Measurements from ENCODE around the gene KPNB1. TPM values are rescaled to one million over a fixed set of nuclear protein-coding genes. Genes with fewer than 3 reads are reported as not detected.

KPNB1 gene
- total and polyA plus RNA-seq, 10 of the 15 experiments (the other 5 are each of a cell fraction or from before 2014, with no cell fraction given): 67.8 to 525 (median 246) TPM

DNA sequence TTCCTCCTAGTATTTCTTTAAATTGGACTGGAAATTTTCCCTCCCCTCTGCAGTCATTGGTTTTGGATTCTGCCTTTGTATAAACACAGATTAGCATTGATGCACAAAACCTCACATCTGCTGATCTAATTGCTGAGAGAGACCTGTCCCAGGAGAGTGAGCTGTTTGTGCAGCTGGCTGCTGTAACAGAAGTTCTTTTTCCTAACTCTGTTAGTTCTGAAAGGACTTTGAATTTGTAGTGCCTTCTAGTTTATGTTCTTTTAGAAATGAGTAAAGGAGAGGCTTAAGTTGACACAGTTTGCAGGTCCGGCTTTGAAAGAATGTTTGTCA is 45.2 kb upstream of the KPNB1 start (continued):
- TF ChIP-seq ZNF24 (IDR thresholded peaks at IDR 0.05) (no peak), CHD4 (IDR thresholded peaks at IDR 0.05) (no peak)
- TF ChIP-seq, protein P1, sequence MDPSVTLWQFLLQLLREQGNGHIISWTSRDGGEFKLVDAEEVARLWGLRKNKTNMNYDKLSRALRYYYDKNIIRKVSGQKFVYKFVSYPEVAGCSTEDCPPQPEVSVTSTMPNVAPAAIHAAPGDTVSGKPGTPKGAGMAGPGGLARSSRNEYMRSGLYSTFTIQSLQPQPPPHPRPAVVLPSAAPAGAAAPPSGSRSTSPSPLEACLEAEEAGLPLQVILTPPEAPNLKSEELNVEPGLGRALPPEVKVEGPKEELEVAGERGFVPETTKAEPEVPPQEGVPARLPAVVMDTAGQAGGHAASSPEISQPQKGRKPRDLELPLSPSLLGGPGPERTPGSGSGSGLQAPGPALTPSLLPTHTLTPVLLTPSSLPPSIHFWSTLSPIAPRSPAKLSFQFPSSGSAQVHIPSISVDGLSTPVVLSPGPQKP (IDR thresholded peaks at IDR 0.05; ENCODE audit: low read depth, low read length): no peak

DNA sequence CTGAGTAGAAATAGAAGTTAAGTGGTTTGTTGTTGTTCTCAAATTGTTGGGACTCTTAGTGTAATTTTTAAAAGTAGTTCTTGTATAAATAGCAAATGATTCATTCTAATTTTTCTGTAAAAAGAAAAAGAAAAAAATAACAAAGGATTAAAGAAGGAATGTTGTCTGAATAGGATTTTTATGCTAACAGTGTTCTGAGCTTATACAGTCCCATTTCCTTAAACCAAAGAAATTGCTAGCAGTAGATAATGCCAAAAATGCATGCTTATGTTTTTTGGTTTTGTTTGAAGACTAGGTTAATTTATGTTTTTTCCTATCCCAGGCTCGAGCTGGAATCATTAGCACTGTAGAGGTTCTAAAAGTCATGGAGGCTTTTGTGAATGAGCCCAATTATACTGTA is 44.7 kb upstream of the KPNB1 start:
- no peaks in the 10 kb centered on the region for H3K4me1 ChIP-seq (ENCODE audit: control insufficient read depth, insufficient read depth, low read length)
- no peaks in the 10 kb centered on the region for H3K79me2 ChIP-seq (ENCODE audit: control insufficient read depth, insufficient read depth, low read length)
- H3K9me3 ChIP-seq (replicated peaks; ENCODE audit: control insufficient read depth, insufficient read depth, low read length): no peaks in the 10 kb centered on the region
- no peak for ATAC-seq
- TF ChIP-seq, protein P2, sequence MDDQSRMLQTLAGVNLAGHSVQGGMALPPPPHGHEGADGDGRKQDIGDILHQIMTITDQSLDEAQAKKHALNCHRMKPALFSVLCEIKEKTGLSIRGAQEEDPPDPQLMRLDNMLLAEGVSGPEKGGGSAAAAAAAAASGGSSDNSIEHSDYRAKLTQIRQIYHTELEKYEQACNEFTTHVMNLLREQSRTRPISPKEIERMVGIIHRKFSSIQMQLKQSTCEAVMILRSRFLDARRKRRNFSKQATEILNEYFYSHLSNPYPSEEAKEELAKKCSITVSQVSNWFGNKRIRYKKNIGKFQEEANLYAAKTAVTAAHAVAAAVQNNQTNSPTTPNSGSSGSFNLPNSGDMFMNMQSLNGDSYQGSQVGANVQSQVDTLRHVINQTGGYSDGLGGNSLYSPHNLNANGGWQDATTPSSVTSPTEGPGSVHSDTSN (IDR thresholded peaks at IDR 0.05; ENCODE audit: insufficient replicate concordance, low read depth, low read length): no peak
- no peak for TF ChIP-seq SREBF2 (IDR thresholded peaks at IDR 0.05; ENCODE audit: low read length)
- TF ChIP-seq IKZF1 (conservative IDR thresholded peaks at IDR 0.05): no peak
- TF ChIP-seq POLR2AphosphoS2 (IDR thresholded peaks at IDR 0.05; ENCODE audit: low read depth, low read length): no peak
- TF ChIP-seq, protein P3, sequence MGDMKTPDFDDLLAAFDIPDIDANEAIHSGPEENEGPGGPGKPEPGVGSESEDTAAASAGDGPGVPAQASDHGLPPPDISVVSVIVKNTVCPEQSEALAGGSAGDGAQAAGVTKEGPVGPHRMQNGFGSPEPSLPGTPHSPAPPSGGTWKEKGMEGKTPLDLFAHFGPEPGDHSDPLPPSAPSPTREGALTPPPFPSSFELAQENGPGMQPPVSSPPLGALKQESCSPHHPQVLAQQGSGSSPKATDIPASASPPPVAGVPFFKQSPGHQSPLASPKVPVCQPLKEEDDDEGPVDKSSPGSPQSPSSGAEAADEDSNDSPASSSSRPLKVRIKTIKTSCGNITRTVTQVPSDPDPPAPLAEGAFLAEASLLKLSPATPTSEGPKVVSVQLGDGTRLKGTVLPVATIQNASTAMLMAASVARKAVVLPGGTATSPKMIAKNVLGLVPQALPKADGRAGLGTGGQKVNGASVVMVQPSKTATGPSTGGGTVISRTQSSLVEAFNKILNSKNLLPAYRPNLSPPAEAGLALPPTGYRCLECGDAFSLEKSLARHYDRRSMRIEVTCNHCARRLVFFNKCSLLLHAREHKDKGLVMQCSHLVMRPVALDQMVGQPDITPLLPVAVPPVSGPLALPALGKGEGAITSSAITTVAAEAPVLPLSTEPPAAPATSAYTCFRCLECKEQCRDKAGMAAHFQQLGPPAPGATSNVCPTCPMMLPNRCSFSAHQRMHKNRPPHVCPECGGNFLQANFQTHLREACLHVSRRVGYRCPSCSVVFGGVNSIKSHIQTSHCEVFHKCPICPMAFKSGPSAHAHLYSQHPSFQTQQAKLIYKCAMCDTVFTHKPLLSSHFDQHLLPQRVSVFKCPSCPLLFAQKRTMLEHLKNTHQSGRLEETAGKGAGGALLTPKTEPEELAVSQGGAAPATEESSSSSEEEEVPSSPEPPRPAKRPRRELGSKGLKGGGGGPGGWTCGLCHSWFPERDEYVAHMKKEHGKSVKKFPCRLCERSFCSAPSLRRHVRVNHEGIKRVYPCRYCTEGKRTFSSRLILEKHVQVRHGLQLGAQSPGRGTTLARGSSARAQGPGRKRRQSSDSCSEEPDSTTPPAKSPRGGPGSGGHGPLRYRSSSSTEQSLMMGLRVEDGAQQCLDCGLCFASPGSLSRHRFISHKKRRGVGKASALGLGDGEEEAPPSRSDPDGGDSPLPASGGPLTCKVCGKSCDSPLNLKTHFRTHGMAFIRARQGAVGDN (IDR thresholded peaks at IDR 0.05): no peak
- no peak for TF ChIP-seq FOS (IDR thresholded peaks at IDR 0.05; ENCODE audit: borderline replicate concordance, extremely low read depth, insufficient read length)
- ChIA-PET CTCF (interaction anchor here (1.2 to 4.9 kb wide), 3 partner anchors 9 to 11 kb away, joined by 3 to 22 read pairs (median 3); no protein-coding TSS in a partner anchor), POLR2A (interaction anchor here (1.1 kb wide), 1 partner anchor 11 kb away, joined by 3 read pairs; no protein-coding TSS in a partner anchor), SMC1A (ENCODE audit: uncharacterized antibody, unreplicated experiment) (interaction anchor here (1.8 kb wide), 1 partner anchor 11 kb away, joined by 10 read pairs; no protein-coding TSS in a partner anchor), RAD21 (ENCODE audit: unreplicated experiment) (interaction anchor here (0.6 to 0.7 kb wide), 2 partner anchors 8 to 9 kb away, joined by 3 read pairs; no protein-coding TSS in a partner anchor)
- H2AFZ ChIP-seq (ENCODE audit: control insufficient read depth, low read depth, low read length): no peak overlapping the region
- BruUV-seq (replicated peaks): no TSS peak
- H3K9ac ChIP-seq (ENCODE audit: control insufficient read depth, insufficient read depth, low read length): no peak overlapping the region
- no peak overlapping the region for H3K4me3 ChIP-seq
- intact Hi-C loops (cut with micrococcal nuclease; ENCODE audit: unreplicated experiment) (no loop called here), in situ Hi-C loops (cut with MboI) (no loop called here)
- FAIRE-seq: peak; percentile 13
- WGBS (ENCODE audit: insufficient coverage, insufficient replicate concordance, low lambda C conversion rate, missing lambda C conversion rate): 94% methylated on average over 1 of the region's 1 CpG
- H3K27me3 ChIP-seq (replicated peaks in 1 of 2; ENCODE audit: control insufficient read depth in 2 of 2, insufficient read depth in 2 of 2, low read length in 1 of 2): no peaks in the 10 kb centered on the region; a peak in 1 of 4 replicates
- peaks cover 2 to 27% of the 10 kb centered on the region in 2 experiments for H3K36me3 ChIP-seq (ENCODE audit: control insufficient read depth in 2 of 2, insufficient read depth in 2 of 2, low read length in 1 of 2)
- H4K20me1 ChIP-seq (ENCODE audit: control insufficient read depth, insufficient read depth): no peaks in the 10 kb centered on the region
- H3K27ac ChIP-seq (ENCODE audit: control insufficient read depth, insufficient read depth): no peak overlapping the region
- H3K4me2 ChIP-seq (ENCODE audit: control insufficient read depth, insufficient read depth): no peak overlapping the region
- no peak for DNase-seq (ENCODE audit: low read depth, low spot score)

Measured in GM12878 (cell line).